CD4-positive, alpha-beta T cell treated with Interleukin-6 for 4 hours (primary cell): ENCODE results near the gene BCAT1.
"Not testable (repeated sequence)": the region's sequence is repeated elsewhere in the genome, so short reads cannot be mapped to it uniquely, and the experiment has no call there.

Experiments
- DNase-seq: peaks from one replicate; pipeline ENCODE4 v3.0.0-alpha.2; 2020; ENCODE audit warnings: mixed read lengths

The BCAT1 gene

DNA sequence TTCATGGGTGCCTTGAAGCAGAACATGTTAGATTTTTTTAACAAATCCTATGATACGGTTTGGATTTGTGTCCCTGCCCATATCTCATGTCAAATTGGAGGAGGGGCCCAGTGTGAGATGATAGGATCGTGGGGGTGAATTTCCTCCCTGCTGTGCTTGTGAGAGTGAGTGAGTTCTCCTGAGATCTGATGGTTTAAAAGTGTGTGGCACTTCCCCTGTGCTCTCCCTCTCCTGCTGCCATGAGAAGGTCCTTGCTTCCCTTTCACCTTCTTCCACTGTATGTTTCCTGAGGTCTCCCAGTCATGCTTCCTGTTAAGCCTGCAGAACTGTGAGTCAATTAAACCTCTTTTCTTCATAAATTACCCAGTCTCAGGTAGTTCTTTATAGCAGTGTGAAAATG, 97.0 kb downstream of the BCAT1 start:
- DNase-seq = not testable (repeated sequence)

GRCh38 chr12:24851341-24851740, 97.6 kb downstream of the BCAT1 start:
- DNase-seq = no peak

GRCh38 chr12:24850496-24850895, 98.4 kb downstream of the BCAT1 start:
- no peak for DNase-seq

DNA sequence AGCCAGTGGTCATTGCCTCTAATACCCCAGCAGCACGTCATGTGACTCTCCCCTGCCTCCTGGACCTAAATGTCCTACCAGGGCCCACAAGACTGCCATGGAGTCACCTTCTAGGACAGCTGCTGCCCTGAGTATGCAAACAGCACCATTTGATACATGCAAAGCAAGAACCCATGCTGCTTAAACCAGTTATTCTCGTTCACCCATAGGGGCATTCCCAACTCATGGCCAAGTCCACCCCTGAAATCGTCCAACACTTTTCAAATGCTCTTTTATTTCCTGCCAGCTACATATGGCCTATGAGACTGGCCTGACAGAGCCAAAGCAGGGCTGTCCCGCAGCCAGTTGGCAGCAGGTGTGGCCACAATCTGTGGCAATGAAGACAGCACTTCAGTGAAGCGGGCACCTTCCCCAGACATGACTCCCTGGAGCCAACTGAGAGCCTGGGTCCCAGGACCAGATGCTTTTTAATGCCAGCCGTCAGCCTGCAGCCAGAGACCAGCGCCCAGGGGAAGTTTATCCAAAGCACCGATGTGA, 99.9 kb downstream of the BCAT1 start:
- no peak for DNase-seq

- no peak for DNase-seq
Measured at GRCh38 chr12:24846689-24847088, 102.2 kb downstream of the BCAT1 start.

DNA sequence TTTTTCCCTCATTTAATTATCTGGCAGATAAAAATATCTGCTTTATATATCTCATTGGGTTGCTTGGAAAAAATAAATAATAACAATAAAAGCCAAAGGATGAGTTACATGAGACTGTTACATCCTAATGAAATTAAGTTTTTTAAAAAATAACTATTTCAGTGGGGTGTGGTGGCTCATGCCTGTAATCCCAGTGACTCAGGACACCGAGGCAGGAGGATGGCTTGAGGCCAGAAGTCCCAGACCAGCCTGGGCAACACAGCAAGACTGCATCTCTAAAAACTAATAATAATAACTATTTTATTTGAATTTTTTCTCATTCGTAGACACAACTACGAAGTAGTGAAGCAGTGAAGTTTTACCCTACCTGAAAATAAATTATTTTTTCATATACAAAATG, 103.3 kb downstream of the BCAT1 start:
- no peak for DNase-seq

- DNase-seq = no peak
Measured at GRCh38 chr12:24840046-24840800, 108.7 kb downstream of the BCAT1 start.

DNA sequence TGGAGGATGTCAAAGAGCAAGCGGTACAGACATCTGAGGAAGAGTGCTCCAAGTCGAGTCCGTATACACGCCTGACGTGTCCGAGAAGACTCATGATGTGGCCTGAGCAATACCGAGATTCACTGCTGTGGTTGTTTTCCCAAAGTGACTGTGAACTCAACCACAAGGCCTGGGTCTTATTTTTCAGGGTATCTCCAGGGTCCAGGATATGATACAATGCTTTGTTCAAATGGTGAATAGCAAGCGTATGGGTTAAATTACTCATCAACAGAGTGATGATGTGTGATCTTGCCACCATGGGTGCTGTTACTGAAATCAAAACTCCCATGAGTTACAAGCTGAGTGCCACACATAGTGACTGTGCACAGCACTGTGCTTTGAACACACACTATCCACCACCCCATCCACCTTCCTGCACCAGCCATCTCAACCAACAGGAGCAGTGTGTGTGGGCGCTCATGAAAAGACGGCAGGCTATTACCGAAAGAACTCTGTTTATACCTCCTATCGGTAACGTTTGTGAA, 109.6 kb downstream of the BCAT1 start:
- peak; percentile 15 for DNase-seq

GRCh38 chr12:24838531-24838950, 110.4 kb downstream of the BCAT1 start:
- no peak for DNase-seq

- no peak for DNase-seq
Measured at GRCh38 chr12:24835377-24835776, 113.5 kb downstream of the BCAT1 start.

GRCh38 chr12:24833513-24833912, 115.4 kb downstream of the BCAT1 start:
- DNase-seq = no peak

- no peak for DNase-seq
Measured at GRCh38 chr12:24823808-24824515, 124.9 kb downstream of the BCAT1 start.

DNA sequence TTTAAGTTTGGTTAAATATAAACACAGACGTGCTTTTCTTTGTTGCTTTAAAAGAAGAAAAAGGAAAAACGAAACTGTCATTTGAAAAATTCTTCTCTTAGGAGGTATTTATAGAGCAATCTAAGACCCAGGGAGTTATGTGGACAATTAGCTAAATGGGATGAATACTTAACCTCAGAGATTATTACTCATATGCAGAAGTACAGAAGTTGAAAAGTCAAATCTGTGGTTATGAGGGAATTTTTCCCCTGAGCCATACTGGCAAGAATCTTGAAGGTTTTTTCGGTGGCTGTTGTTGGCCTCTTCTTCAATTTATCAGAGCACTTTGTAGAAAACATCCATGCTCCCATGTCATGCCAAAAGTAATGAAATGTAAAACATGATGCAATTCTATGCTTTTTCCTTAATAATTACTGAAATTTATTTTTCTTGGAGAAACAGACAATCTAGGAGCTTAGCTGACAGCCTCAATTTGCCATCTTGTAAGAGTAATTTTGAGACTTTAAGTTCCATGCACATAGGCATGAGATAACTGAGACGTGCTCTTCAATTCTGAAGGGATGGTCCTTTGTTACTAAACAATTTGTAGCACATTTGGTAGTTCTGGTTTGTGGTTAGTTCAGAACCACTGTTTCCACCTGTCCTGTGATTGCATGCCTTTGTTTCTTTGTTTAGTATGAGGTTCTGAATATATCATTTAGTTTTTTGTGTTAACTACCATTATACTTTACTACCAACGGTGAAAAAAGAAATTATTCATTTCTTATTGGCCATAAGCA, 126.6 kb downstream of the BCAT1 start:
- no peak for DNase-seq

DNA sequence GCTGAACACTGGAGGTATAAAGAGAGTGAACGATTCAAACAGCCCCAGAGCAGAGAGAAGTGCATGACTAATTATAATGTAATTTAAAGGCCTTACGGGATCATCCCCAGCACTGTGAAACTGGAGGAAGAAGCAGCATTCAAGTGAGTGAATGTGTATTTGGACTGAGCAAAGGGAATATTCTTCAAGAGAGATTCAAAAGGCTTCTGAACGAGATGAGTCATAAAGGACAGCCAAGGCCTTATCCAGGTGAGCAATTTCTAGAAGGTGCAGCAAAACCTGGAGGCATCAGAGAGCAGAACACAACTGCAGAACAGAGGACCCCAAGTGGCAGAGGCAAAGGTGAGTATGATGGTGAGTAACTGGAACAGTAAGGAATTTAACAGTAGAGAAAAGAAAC, 127.2 kb downstream of the BCAT1 start:
- DNase-seq = no peak

- no peak for DNase-seq
Measured at GRCh38 chr12:24820872-24821271, 128.0 kb downstream of the BCAT1 start.

DNA sequence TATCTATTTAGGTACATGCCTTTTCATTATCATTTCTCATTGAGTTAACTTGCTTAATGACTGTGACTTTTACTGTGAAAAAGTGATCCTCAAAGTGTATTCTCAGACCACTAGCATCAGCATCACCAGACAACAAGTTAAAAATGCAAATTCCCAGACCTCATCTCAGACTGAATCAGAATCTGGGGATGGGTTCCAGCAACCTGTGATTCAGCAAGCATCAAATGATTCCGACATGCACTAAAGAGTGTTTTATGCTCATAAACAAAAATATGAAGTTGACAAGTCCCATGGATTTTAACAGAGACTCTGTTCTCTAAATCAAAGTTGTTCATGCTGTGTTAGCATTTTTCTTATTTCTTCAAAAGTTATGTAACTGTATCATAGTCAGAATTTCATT, 130.6 kb downstream of the BCAT1 start:
- no peak for DNase-seq

GRCh38 chr12:24815114-24815423, 133.8 kb downstream of the BCAT1 start:
- DNase-seq = no peak

DNA sequence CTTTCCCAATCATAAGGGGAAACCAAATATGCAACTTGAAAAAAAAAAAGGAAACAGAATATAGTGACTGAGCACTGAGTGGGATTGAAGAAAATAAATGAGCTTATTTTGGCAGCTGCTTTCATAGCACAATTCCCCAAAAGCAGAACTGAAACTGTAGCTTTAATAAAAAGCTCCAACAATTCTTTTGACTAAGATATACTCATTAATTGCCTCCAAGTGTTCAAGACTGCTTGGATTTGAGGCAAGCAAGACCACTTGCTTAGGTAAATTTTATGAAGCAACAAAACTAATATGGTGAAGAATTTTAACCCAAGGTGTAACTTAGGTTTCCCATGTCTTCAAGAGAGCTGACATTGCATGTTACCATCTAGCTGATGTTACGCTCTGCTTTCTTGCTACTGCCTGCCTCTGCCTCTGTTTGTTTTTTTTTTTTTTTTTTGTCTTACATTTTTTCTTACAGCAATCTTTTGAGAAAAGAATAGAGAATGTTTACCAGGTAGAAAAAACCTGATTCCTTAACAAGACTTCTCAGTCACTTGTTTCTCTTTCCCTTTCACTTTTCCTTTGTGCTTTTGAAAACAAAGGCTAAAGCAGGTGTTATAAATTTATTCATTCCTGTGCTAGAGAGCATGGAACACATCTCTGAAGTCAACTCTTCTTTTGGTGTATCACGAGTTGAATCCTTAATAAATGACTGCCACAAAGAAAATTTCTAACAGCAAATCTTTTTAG, 134.4 kb downstream of the BCAT1 start:
- DNase-seq = no peak

DNA sequence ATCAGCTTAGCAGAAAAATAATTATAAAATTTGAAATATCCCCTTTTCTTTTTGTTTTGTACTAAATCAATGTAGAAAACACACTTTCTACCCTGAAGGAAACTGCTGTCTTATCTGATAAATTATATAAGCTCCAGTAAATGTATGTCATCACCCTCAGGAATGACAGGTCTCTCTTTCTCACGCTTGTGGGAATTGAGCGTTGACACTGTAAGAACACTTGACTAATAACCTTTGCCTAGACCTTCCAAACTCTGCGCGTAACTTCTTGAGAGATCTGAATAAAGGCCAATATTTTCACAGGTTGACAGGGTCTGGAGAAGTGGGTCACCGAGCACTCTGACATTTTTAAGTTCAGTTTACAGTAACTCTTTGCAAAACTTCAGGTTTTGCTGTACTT, 138.5 kb downstream of the BCAT1 start:
- DNase-seq = no peak

DNA sequence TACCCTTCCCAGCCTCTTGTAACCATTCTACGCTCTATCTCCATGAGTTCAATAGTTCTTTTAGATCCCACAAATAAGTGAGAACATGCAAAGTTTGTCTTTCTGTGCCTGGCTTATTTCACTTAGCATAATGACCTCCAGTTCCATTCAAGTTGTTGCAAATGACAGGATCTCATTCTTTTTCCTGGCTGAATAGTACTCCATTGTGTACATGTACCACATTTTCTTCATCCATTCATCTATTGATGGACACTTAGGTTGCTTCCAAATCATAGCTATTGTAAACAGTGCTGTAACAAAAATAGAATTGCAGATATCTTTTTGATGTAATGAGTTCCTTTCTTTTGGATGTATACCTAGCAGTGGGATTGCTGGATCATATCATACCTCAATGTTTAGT, 139.6 kb downstream of the BCAT1 start:
- DNase-seq = not testable (repeated sequence)

DNA sequence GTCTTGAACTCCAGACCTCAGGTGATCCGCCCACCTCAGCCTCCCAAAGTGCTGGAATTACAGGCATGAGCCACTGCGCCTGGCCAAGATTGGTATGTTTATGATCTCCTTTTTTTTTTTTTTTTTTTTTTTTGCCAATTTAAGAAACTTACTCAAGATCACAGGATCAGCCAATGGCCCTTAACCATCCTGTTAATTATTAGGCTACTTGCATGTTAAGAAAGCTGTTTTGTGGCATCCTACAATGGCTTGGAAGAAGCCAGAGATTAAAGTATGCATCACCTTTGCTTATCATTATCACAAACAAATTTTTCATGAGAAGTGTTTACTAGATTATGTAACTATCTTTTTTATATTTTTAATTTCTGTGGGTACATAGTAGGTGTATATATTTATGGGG, 140.2 kb downstream of the BCAT1 start:
- no peak for DNase-seq

- no peak for DNase-seq
Measured at GRCh38 chr12:24806386-24806785, 142.5 kb downstream of the BCAT1 start.
